Left lung (tissue), 10 donors: ENCODE measurements around the gene SPR. TPM values are rescaled to one million over a fixed set of nuclear protein-coding genes. Genes with fewer than 3 reads are reported as not detected.

ENCODE experiments used
- ATAC-seq: fragments of 200-7000 bp; cut with Tn5 transposase; one replicate; pipeline ENCODE4 v1.9.1; 2020; ENCODE audit warnings: moderate library complexity
- DNase-seq, 4 donors: peaks; one replicate each; pipeline ENCODE4 v3.0.0-alpha.2; 2013 to 2020
- H3K27ac ChIP-seq, 2 donors: fragments of 200-600 bp; sonication (generic) in 1 of 2; one replicate each; pipeline versions ENCODE4 v1.5.0 to v1.8.0; 2020 to 2021
- H3K27me3 ChIP-seq, 2 donors: fragments of 200-600 bp; sonication (generic) in 1 of 2; one replicate each; pipeline versions ENCODE4 v1.5.0 to v1.8.0; 2020 to 2021
- H3K36me3 ChIP-seq, 2 donors: fragments of 200-600 bp; sonication (generic) in 1 of 2; one replicate each; pipeline versions ENCODE4 v1.5.0 to v1.8.0; 2020 to 2021
- H3K4me1 ChIP-seq, 2 donors: fragments of 200-600 bp; one replicate each; pipeline ENCODE4 v1.8.0; 2021
- H3K4me3 ChIP-seq, 2 donors: fragments of 200-600 bp; sonication (generic) in 1 of 2; one replicate each; pipeline versions ENCODE4 v1.5.0 to v1.8.0; 2020 to 2021; ENCODE audit warnings: mild to moderate bottlenecking in 1 of 2
- H3K9me3 ChIP-seq, 2 donors: fragments of 200-600 bp; sonication (generic) in 1 of 2; one replicate each; pipeline versions ENCODE4 v1.5.0 to v1.8.0; 2020 to 2021
- CTCF ChIP-seq, 2 donors: fragments of 200-600 bp; sonication (generic) in 1 of 2; IDR thresholded peaks; one replicate each; pipeline versions ENCODE4 v1.5.0 to v1.8.0; 2021; ENCODE audit warnings: antibody characterized with exemption in 2 of 2
- intact Hi-C, 2 donors: fragments of 100-400 bp; cut with DNase I; formaldehyde crosslinking; loops; one replicate each; pipeline versions ENCODE4 v1.11.2 to v1.14.2; 2022
- polyA plus RNA-seq, 6 donors: library from polyadenylated mRNA; unstranded; fragments of 120-200 nt; gene quantifications; one replicate each; pipeline ENCODE4 v1.2.1, GENCODE V29; 2013; ENCODE audit not compliant: insufficient read length in 6 of 6
- total RNA-seq, 2 donors: library from RNA; stranded (reverse); fragmentation: NEBNext Ultra II Directional; extraction: Animal tissue kit (Norgen Biotek cat#: 25700); gene quantifications; one replicate each; pipeline ENCODE4 v1.2.1, GENCODE V29; 2021
- donor health status: DM: no; HTN: yes; CAD: no.
- donor health status: DM: no; HTN: no; CAD: no.

Gene SPR
- total and polyA plus RNA-seq, 8 donors = 5.2 to 41.9 (median 6.0) TPM

- TF ChIP-seq CTCF (IDR thresholded peaks at IDR 0.05) = no peak
- ATAC-seq = no peak
- Histone ChIP-seq H3K27ac (no peak overlapping the region), H3K4me3 (no peak overlapping the region), H3K36me3 (no peaks in the 10 kb centered on the region), H3K27me3 (peaks cover 20 to 75% of the 10 kb centered on the region in 2 donors), H3K9me3 (no peaks in the 10 kb centered on the region), H3K4me1 (no peaks in the 10 kb centered on the region)
- intact Hi-C loops = no loop called here
- DNase-seq = peak in 2 of 4 donors; percentile 10 to 58
Observed at GRCh38 chr2:72932045-72932740, 45.0 kb downstream of the SPR start.

DNA sequence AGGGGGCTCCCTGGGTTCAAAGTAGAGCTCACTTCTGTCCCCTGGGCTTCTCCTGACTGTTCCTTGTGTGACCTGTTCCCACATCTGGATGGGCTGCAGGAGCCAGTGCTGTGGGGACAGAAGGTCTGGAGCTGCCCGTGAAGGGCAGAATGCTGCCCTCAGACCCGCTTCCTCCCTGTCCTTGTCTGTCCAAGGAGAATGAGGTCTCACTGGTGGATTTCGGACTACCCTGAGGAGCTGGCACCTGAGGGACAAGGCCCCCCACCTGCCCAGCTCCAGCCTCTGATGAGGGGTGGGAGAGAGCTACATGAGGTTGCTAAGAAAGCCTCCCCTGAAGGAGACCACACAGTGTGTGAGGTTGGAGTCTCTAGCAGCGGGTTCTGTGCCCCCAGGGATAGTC lies 45.6 kb downstream of the SPR start:
- Histone ChIP-seq H3K27me3 (peaks cover 14 to 72% of the 10 kb centered on the region in 2 donors), H3K27ac (no peak overlapping the region), H3K9me3 (no peaks in the 10 kb centered on the region), H3K4me1 (no peaks in the 10 kb centered on the region), H3K4me3 (no peak overlapping the region), H3K36me3 (no peaks in the 10 kb centered on the region)
- no peak for ATAC-seq
- no peak for TF ChIP-seq CTCF (IDR thresholded peaks at IDR 0.05)
- intact Hi-C loops = no loop called here
- DNase-seq = peak in 2 of 4 donors; percentile 19 to 38

- no peak for ATAC-seq
- Histone ChIP-seq H3K36me3 (no peaks in the 10 kb centered on the region), H3K9me3 (no peaks in the 10 kb centered on the region), H3K27me3 (peaks cover 10 to 68% of the 10 kb centered on the region in 2 donors), H3K4me3 (no peak overlapping the region), H3K4me1 (no peaks in the 10 kb centered on the region), H3K27ac (no peak overlapping the region)
- TF ChIP-seq CTCF (IDR thresholded peaks at IDR 0.05) = no peak
- intact Hi-C loops = no loop called here
- peak in 1 of 4 donors; percentile 7 for DNase-seq
Observed at GRCh38 chr2:72933207-72933606, 46.0 kb downstream of the SPR start.

DNA sequence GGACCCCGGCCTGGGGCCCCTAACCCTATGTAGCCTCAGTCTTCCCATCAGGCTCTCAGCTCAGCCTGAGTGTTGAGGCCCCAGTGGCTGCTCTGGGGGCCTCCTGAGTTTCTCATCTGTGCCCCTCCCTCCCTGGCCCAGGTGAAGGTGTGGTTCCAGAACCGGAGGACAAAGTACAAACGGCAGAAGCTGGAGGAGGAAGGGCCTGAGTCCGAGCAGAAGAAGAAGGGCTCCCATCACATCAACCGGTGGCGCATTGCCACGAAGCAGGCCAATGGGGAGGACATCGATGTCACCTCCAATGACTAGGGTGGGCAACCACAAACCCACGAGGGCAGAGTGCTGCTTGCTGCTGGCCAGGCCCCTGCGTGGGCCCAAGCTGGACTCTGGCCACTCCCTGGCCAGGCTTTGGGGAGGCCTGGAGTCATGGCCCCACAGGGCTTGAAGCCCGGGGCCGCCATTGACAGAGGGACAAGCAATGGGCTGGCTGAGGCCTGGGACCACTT lies 46.5 kb downstream of the SPR start:
- Histone ChIP-seq H3K4me1 (no peaks in the 10 kb centered on the region), H3K9me3 (no peaks in the 10 kb centered on the region)
- intact Hi-C loops = no loop called here

More for the DNA sequence above, 46.5 kb downstream of the SPR start:
- no peak overlapping the region for H3K27ac ChIP-seq
- no peak overlapping the region for H3K4me3 ChIP-seq
- no peak for TF ChIP-seq CTCF (IDR thresholded peaks at IDR 0.05)
- H3K27me3 ChIP-seq = peaks cover 5 to 63% of the 10 kb centered on the region in 2 donors
- no peak for ATAC-seq
- peak in 2 of 4 donors; percentile 25 to 52 for DNase-seq
- no peaks in the 10 kb centered on the region for H3K36me3 ChIP-seq
